SH-SY5Y (cell line): ENCODE results near the gene ETV5.

ENCODE experiments used
- GATA2 ChIP-seq: IDR thresholded peaks from 2 replicates; pipeline ENCODE4 v1.6.1; 2011; ENCODE audit warnings: mild to moderate bottlenecking, low read depth, low read length
- GATA3 ChIP-seq: IDR thresholded peaks from 2 replicates; pipeline ENCODE4 v1.6.1; 2011; ENCODE audit warnings: low read depth, mild to moderate bottlenecking, low read length, moderate library complexity

DNA sequence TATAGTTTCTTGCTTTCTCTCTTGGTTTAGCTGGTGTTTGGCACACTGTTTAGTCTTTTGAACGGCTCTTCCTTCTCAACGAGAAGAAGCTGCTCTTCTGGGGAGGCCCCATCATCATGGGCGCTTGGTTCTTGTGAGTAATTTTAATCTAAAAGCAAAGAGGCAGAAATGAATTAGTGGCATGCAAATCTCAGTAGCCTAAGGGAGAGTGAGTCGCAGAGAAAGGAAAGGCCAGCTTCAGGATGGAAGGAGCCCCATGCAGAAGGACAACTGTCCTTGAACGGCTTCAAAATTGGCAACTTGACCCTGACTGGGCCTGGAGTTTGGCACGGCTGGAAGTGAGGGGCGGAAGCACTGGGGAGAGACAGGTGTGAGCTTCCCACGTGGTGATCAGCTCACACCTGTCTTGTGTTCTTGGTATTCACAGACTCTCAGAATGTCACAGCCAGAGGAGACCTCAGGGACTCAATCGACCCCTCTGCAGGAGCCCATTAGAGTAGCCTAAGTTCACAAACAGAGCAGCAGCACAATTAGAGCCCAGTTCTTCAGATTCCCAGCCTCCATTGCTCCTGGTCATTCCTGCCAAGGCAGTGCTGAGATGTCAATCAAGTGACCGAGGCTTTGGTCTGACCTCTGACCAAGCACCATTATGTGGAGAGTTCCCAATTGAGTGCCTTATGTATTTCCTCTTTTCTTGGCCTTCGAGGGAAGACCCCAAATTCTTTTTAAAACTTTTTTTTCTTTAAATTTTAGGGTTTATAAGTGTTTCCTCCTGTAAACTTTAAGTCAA lies 41.3 kb upstream of the ETV5 start:
- no peak for TF ChIP-seq GATA2
- TF ChIP-seq GATA3 = no peak
